ENCODE results near the gene CNTNAP1.

The CNTNAP1 gene

DNA sequence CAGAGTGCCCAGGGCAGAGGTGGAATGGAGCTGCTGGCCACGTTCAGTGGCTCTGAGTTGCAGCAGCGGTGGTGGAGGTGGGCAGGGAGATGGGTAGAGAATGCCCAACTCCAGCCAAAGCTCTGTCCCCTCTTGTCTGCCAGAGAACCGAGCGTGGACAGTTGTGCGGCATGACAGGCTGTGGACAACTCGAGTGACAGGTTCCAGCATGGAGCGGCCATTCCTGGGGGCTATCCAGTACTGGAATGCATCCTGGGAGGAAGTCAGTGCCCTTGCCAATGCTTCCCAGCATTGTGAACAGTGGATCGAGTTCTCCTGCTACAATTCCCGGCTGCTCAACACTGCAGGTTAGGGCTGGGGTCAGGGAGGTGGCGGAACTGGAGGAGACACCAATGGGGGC is 8.3 kb downstream of the CNTNAP1 start:
- Histone ChIP-seq H3K36me3 (ENCODE audit: control insufficient read depth in 2 of 2, insufficient read depth in 2 of 2, low read length in 2 of 2) (peaks cover 35 to 52% of the 10 kb centered on the region in 2 donors), H3K27ac (ENCODE audit: low read length) (no peak overlapping the region)

DNA sequence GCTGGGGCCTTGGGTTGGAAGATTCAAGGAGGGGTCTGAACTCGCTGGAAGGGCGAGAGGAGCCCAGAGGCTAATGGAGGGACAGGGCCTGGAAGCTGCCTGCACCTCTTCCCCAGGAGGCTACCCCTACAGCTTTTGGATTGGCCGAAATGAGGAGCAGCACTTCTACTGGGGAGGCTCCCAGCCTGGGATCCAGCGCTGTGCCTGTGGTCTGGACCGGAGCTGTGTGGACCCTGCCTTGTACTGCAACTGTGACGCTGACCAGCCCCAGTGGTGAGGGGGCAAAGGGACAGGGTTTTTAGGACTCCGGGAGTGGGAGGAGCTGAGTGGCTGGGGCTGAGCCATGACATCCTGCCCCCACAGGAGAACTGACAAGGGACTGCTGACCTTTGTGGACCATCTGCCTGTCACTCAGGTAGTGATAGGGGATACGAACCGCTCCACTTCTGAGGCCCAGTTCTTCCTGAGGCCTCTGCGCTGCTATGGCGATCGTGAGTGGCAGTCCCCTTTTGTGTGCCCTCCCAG is 8.8 kb downstream of the CNTNAP1 start:
- Histone ChIP-seq H3K4me1 (ENCODE audit: control insufficient read depth, insufficient read depth, low read length) (no peaks in the 10 kb centered on the region), H3K9me3 (ENCODE audit: control insufficient read depth in 2 of 2, low read length in 2 of 2) (no peaks in the 10 kb centered on the region), H3K27me3 (ENCODE audit: control insufficient read depth in 1 of 2, insufficient read depth in 2 of 2, low read length in 2 of 2) (no peaks in the 10 kb centered on the region), H3K4me3 (ENCODE audit: low read length in 2 of 2) (no peak overlapping the region), H3K9ac (ENCODE audit: low read length in 2 of 2) (no peak overlapping the region), H3K27ac (ENCODE audit: low read length) (no peak overlapping the region), H3K36me3 (ENCODE audit: control insufficient read depth in 2 of 2, insufficient read depth in 2 of 2, low read length in 2 of 2) (peaks cover 31 to 52% of the 10 kb centered on the region in 2 donors)

More for the DNA sequence above, 8.3 kb downstream of the CNTNAP1 start:
- H3K9me3 ChIP-seq (ENCODE audit: control insufficient read depth in 2 of 2, low read length in 2 of 2) = no peaks in the 10 kb centered on the region
- H3K27me3 ChIP-seq (ENCODE audit: control insufficient read depth in 1 of 2, insufficient read depth in 2 of 2, low read length in 2 of 2) = no peaks in the 10 kb centered on the region
- no peak overlapping the region for H3K9ac ChIP-seq (ENCODE audit: low read length in 2 of 2)
- no peak overlapping the region for H3K4me3 ChIP-seq (ENCODE audit: low read length in 2 of 2)
- H3K4me1 ChIP-seq (ENCODE audit: control insufficient read depth, insufficient read depth, low read length) = no peaks in the 10 kb centered on the region

DNA sequence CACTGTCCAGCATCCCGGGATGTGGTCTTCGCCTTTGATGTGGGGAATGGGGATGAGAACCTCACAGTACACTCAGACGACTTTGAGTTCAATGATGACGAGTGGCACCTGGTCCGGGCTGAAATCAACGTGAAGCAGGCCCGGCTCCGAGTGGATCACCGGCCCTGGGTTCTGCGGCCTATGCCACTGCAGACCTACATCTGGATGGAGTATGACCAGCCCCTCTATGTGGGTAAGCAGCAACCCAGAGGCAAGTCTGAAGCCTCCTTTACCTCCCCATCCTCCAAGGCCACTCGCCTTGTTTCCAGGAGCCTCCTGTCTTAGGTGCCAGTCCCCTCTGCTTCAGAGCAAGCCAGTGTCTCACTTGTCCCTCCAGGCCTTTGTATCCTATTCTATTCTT is 10.2 kb downstream of the CNTNAP1 start:
- no peaks in the 10 kb centered on the region for H3K9me3 ChIP-seq (ENCODE audit: control insufficient read depth in 2 of 2, low read length in 2 of 2)
- no peak overlapping the region for H3K9ac ChIP-seq (ENCODE audit: low read length in 2 of 2)
- no peaks in the 10 kb centered on the region for H3K4me1 ChIP-seq (ENCODE audit: control insufficient read depth, insufficient read depth, low read length)
- H3K36me3 ChIP-seq (ENCODE audit: control insufficient read depth in 2 of 2, insufficient read depth in 2 of 2, low read length in 2 of 2) = peaks cover 36 to 54% of the 10 kb centered on the region in 2 donors
- H3K27ac ChIP-seq (ENCODE audit: low read length) = no peak overlapping the region
- no peak overlapping the region for H3K4me3 ChIP-seq (ENCODE audit: low read length in 2 of 2)
- no peaks in the 10 kb centered on the region for H3K27me3 ChIP-seq (ENCODE audit: control insufficient read depth in 1 of 2, insufficient read depth in 2 of 2, low read length in 2 of 2)

DNA sequence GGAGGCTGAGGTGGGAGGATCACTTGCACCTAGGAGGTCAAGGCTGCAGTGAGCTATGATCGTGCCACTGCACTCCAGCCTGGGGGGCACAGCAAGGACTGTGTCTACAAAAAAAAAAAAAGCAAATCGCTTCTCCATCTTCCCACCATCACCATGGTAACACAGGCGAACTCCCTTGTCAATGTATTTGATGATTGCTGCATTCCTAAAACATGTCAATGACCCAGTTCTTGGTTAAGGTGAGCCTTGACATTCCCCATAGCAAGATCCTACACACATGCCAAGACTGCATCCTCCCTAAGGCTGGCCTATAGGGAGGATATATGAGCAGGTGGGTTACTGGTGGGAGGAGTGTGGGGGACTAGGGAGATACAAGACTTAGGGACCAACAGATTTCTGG is 12.2 kb downstream of the CNTNAP1 start:
- Histone ChIP-seq H3K27me3 (ENCODE audit: control insufficient read depth in 1 of 2, insufficient read depth in 2 of 2, low read length in 2 of 2) (no peaks in the 10 kb centered on the region), H3K4me3 (ENCODE audit: low read length in 2 of 2) (no peak overlapping the region), H3K9me3 (ENCODE audit: control insufficient read depth in 2 of 2, low read length in 2 of 2) (no peaks in the 10 kb centered on the region), H3K36me3 (ENCODE audit: control insufficient read depth in 2 of 2, insufficient read depth in 2 of 2, low read length in 2 of 2) (peaks cover 43 to 48% of the 10 kb centered on the region in 2 donors), H3K9ac (ENCODE audit: low read length in 2 of 2) (no peak overlapping the region), H3K27ac (ENCODE audit: low read length) (no peak overlapping the region), H3K4me1 (ENCODE audit: control insufficient read depth, insufficient read depth, low read length) (peaks cover 8% of the 10 kb centered on the region)

DNA sequence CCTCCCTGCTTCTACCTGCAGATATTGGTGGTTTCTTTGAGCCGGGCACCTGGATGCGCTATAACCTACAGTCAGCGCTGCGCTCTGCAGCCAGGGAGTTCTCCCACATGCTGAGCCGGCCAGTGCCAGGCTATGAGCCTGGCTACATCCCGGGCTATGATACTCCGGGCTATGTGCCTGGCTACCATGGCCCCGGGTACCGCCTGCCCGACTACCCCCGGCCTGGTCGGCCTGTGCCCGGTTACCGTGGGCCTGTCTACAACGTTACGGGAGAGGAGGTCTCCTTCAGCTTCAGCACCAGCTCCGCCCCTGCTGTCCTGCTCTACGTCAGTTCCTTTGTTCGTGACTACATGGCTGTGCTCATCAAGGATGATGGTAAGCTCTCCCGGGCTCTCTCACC is 13.2 kb downstream of the CNTNAP1 start:
- Histone ChIP-seq H3K27ac (ENCODE audit: low read length) (no peak overlapping the region), H3K4me1 (ENCODE audit: control insufficient read depth, insufficient read depth, low read length) (peaks cover 8% of the 10 kb centered on the region), H3K27me3 (ENCODE audit: control insufficient read depth in 1 of 2, insufficient read depth in 2 of 2, low read length in 2 of 2) (no peaks in the 10 kb centered on the region), H3K4me3 (ENCODE audit: low read length in 2 of 2) (no peak overlapping the region), H3K36me3 (ENCODE audit: control insufficient read depth in 2 of 2, insufficient read depth in 2 of 2, low read length in 2 of 2) (peaks cover 45 to 53% of the 10 kb centered on the region in 2 donors), H3K9ac (ENCODE audit: low read length in 2 of 2) (no peak overlapping the region), H3K9me3 (ENCODE audit: control insufficient read depth in 2 of 2, low read length in 2 of 2) (no peaks in the 10 kb centered on the region)

DNA sequence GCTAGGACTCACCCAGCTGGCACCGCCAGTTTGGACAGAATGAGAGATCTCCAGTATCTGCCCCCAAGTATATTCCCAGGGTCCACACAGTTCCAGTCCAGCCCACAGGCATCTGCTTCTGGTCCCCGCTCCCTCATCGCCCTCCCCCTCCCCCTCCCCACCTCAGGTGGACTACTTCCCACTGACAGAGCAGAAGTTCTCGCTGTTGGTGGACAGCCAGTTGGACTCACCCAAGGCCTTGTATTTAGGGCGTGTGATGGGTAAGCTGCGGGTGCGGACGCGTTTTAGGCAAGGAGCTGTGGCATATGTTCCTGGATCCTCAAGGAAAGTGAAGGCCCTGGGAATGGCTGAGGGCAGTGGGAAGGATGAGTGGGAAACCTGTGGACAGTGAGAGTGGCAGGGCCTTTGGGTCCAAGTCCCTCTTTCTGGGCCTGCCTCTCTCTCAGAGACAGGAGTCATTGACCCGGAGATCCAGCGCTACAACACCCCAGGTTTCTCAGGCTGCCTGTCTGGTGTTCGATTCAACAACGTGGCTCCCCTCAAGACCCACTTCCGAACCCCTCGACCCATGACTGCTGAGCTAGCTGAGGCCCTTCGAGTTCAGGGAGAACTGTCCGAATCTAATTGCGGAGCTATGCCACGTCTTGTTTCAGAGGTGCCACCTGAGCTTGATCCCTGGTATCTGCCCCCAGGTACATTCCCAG is 14.9 kb downstream of the CNTNAP1 start:
- H3K27ac ChIP-seq (ENCODE audit: low read length) = no peak overlapping the region
- H3K36me3 ChIP-seq (ENCODE audit: control insufficient read depth in 2 of 2, insufficient read depth in 2 of 2, low read length in 2 of 2) = peaks cover 52 to 59% of the 10 kb centered on the region in 2 donors
- H3K27me3 ChIP-seq (ENCODE audit: control insufficient read depth in 1 of 2, insufficient read depth in 2 of 2, low read length in 2 of 2) = no peaks in the 10 kb centered on the region

DNA sequence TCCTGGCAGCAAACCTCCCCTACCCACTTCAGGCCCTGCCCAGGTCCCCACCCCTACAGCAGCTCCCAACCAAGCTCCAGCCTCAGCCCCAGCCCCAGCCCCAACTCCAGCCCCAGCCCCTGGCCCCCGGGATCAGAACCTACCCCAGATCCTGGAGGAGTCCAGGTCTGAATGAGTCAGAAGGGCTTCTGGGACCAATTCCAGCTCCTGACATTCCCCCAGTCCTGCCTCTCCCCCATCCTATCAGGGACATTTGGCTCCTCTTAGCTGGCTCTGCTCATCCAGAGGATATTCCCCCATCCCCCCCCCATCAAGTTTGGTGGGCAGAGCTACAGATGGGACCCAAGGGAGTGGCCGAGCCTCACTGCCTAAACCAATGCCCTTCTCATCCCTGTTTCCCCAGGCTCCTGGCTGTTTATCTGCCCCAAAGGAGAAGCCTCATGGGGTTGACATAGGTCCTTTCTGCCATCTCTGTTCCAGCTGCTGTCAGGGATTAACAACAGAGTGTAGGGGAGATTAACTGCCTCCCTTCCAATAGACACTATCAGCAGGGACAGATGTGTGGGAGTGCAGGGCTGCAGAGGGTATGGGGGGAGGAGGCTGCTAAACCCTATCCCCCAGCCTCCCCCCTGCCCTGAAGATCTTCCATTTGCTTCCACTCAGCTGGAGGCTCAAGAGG is 16.5 kb downstream of the CNTNAP1 start:
- no peak overlapping the region for H3K9ac ChIP-seq (ENCODE audit: low read length in 2 of 2)
- peaks cover 8% of the 10 kb centered on the region for H3K4me1 ChIP-seq (ENCODE audit: control insufficient read depth, insufficient read depth, low read length)
- H3K36me3 ChIP-seq (ENCODE audit: control insufficient read depth in 2 of 2, insufficient read depth in 2 of 2, low read length in 2 of 2) = peaks cover 55 to 58% of the 10 kb centered on the region in 2 donors
- H3K9me3 ChIP-seq (ENCODE audit: control insufficient read depth in 2 of 2, low read length in 2 of 2) = no peaks in the 10 kb centered on the region
- peak overlapping the region; percentile 37 for H3K27ac ChIP-seq (ENCODE audit: low read length)
- no peak overlapping the region for H3K4me3 ChIP-seq (ENCODE audit: low read length in 2 of 2)
- H3K27me3 ChIP-seq (ENCODE audit: control insufficient read depth in 1 of 2, insufficient read depth in 2 of 2, low read length in 2 of 2) = no peaks in the 10 kb centered on the region

More for the DNA sequence above, 14.9 kb downstream of the CNTNAP1 start:
- no peak overlapping the region for H3K9ac ChIP-seq (ENCODE audit: low read length in 2 of 2)
- H3K4me1 ChIP-seq (ENCODE audit: control insufficient read depth, insufficient read depth, low read length) = peaks cover 8% of the 10 kb centered on the region
- H3K4me3 ChIP-seq (ENCODE audit: low read length in 2 of 2) = no peak overlapping the region
- no peaks in the 10 kb centered on the region for H3K9me3 ChIP-seq (ENCODE audit: control insufficient read depth in 2 of 2, low read length in 2 of 2)

DNA sequence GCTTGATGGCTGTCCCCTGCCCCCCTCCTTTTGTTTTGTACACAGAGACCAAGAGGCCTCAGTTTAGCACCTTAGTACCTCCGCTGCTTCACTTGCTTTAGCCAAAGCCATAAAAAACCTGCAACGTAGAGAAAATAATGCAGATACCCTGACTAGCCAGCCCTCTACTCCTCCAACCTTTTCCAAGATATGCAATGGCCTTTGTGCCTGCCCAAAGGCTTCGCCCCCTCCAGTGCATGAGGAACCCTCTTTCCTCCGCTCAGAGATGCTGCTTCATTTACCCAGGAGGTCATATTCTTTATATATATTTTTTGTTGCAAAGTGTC is 17.0 kb downstream of the CNTNAP1 start:
- H3K4me1 ChIP-seq (ENCODE audit: control insufficient read depth, insufficient read depth, low read length) = peaks cover 8% of the 10 kb centered on the region
- H3K9me3 ChIP-seq (ENCODE audit: control insufficient read depth in 2 of 2, low read length in 2 of 2) = no peaks in the 10 kb centered on the region
- peaks cover 58 to 61% of the 10 kb centered on the region in 2 donors for H3K36me3 ChIP-seq (ENCODE audit: control insufficient read depth in 2 of 2, insufficient read depth in 2 of 2, low read length in 2 of 2)
- H3K27me3 ChIP-seq (ENCODE audit: control insufficient read depth in 1 of 2, insufficient read depth in 2 of 2, low read length in 2 of 2) = no peaks in the 10 kb centered on the region
- no peak overlapping the region for H3K9ac ChIP-seq (ENCODE audit: low read length in 2 of 2)
- peak overlapping the region; percentile 37 for H3K27ac ChIP-seq (ENCODE audit: low read length)
- no peak overlapping the region for H3K4me3 ChIP-seq (ENCODE audit: low read length in 2 of 2)

DNA sequence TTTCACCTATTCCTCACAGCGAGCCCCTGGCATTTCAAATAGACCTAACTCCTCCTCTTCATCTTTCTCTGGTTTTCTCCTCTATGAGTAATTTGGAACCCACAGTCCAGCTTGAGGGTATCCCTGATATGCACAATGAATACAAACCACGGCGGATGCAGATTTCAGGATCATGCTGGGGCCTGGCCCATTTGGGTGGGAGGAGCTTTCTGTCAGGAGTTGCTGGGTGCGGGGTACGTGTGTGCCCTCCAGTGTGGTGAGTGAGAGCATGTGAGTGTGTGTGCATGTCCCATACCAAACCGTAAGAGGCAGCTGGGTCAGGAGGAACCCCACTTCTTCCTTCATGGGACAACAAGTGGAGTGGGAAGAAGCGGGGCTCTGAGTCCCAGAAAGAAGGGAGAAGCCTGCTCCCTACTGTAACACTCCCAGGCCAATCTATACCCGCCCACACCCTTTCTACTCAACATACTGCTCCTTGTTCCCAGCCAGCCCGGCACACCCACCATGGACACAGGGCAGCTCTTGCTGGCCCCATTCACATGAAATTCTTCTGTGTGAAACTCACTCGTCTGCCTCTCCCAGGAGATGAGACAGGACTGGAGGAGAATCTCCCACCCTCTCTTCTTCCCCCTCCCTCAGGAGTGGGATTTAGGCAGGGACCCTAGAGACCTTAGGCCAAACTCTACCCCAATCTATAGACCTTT is 18.4 kb downstream of the CNTNAP1 start:
- peaks cover 62% of the 10 kb centered on the region in 2 donors for H3K36me3 ChIP-seq (ENCODE audit: control insufficient read depth in 2 of 2, insufficient read depth in 2 of 2, low read length in 2 of 2)
- no peak overlapping the region for H3K4me3 ChIP-seq (ENCODE audit: low read length in 2 of 2)
- H3K9ac ChIP-seq (ENCODE audit: low read length in 2 of 2) = no peak overlapping the region
- H3K27me3 ChIP-seq (ENCODE audit: control insufficient read depth in 1 of 2, insufficient read depth in 2 of 2, low read length in 2 of 2) = no peaks in the 10 kb centered on the region
- peaks cover 8% of the 10 kb centered on the region for H3K4me1 ChIP-seq (ENCODE audit: control insufficient read depth, insufficient read depth, low read length)
- no peak overlapping the region for H3K27ac ChIP-seq (ENCODE audit: low read length)
- H3K9me3 ChIP-seq (ENCODE audit: control insufficient read depth in 2 of 2, low read length in 2 of 2) = no peaks in the 10 kb centered on the region

DNA sequence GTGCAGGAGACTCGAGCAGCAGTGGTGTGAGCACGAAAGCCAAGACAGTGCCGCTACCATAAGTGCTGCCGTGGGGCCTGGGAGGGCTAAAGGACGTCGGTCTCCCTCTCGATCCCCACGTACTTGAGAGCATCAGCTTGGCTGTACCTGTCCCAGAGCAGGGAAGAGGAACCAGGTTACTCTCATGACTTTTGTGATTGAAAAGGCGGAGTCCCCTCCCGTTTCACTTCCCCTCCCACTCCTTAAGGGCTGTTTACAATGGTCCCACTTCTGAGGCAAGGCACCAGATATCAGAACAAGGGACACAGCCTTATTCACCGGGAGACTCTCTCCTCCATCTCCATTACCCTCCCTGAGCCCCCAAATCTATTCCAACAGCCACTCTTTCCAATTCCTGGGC is 20.1 kb downstream of the CNTNAP1 start:
- H3K36me3 ChIP-seq (ENCODE audit: control insufficient read depth in 2 of 2, insufficient read depth in 2 of 2, low read length in 2 of 2) = peaks cover 67 to 73% of the 10 kb centered on the region in 2 donors
- H3K4me3 ChIP-seq (ENCODE audit: low read length in 2 of 2) = no peak overlapping the region

More for the DNA sequence above, 20.1 kb downstream of the CNTNAP1 start:
- Histone ChIP-seq H3K27me3 (ENCODE audit: control insufficient read depth in 1 of 2, insufficient read depth in 2 of 2, low read length in 2 of 2) (no peaks in the 10 kb centered on the region), H3K27ac (ENCODE audit: low read length) (no peak overlapping the region), H3K9ac (ENCODE audit: low read length in 2 of 2) (no peak overlapping the region), H3K4me1 (ENCODE audit: control insufficient read depth, insufficient read depth, low read length) (peaks cover 8% of the 10 kb centered on the region), H3K9me3 (ENCODE audit: control insufficient read depth in 2 of 2, low read length in 2 of 2) (no peaks in the 10 kb centered on the region)

All from stomach smooth muscle (tissue), 2 donors.